H1 (cell line): ENCODE measurements around the gene ADCK1. TPM values are rescaled to one million over a fixed set of nuclear protein-coding genes. Genes with fewer than 3 reads are reported as not detected.

Source experiments
- ASH2L ChIP-seq: fragments of 200-600, 300-600 bp; sonication (generic); IDR thresholded peaks from one replicate; pipeline ENCODE4 v1.7.1; 2017; ENCODE audit warnings: low read length
- CEBPB ChIP-seq: IDR thresholded peaks from 2 replicates; pipeline ENCODE4 v1.6.1; 2012; ENCODE audit warnings: low read depth, low read length
- CREB1 ChIP-seq: IDR thresholded peaks from 2 replicates; pipeline ENCODE4 v1.6.1; 2012; ENCODE audit warnings: inconsistent platforms
- MAFK ChIP-seq: IDR thresholded peaks from 2 replicates; pipeline ENCODE4 v1.6.1; 2012; ENCODE audit warnings: low read depth, mild to moderate bottlenecking, improper control_type of control experiment, low read length
- RNF2 ChIP-seq: fragments of 200-900, 300-1000 bp; sonication (generic); IDR thresholded peaks from 2 replicates; pipeline ENCODE4 v1.7.1; 2016; ENCODE audit warnings: borderline replicate concordance, low read depth, mild to moderate bottlenecking, antibody characterized with exemption, low read length; ENCODE audit not compliant: poor library complexity, severe bottlenecking; ENCODE audit errors: missing control alignments
- SP4 ChIP-seq: IDR thresholded peaks from 2 replicates; pipeline ENCODE4 v1.6.1; 2012; ENCODE audit warnings: low read length, inconsistent platforms
- SRF ChIP-seq: IDR thresholded peaks from 2 replicates; pipeline ENCODE4 v1.6.1; 2011; ENCODE audit warnings: mild to moderate bottlenecking, low read depth, low read length, moderate library complexity
- TAF1 ChIP-seq: IDR thresholded peaks from 2 replicates; pipeline ENCODE4 v1.6.1; 2011; ENCODE audit warnings: mild to moderate bottlenecking, low read depth, low read length
- TCF12 ChIP-seq: IDR thresholded peaks from 2 replicates; pipeline ENCODE4 v1.6.1; 2011; ENCODE audit warnings: low read depth, mild to moderate bottlenecking, low read length
- ZNF274 ChIP-seq: IDR thresholded peaks from 2 replicates; pipeline ENCODE4 v1.7.0; 2012; ENCODE audit warnings: low read length, borderline replicate concordance; ENCODE audit errors: extremely low read depth
- polyA plus RNA-seq, 7 experiments: library from polyadenylated mRNA; depleted of rRNA in 3 of 7; stranded (reverse) in 5 of 7; unstranded in 2 of 7; fragments of >200 nt in 5 of 7; fragments of 200-250 nt in 2 of 7; gene quantifications; 1 replicate in 5 of 7; 2 replicates in 1 of 7; 4 replicates in 1 of 7; pipeline versions ENCODE4 v1.2.1 to v1.2.3, GENCODE V29; 2011 to 2013; ENCODE audit warnings: missing spikeins in 2 of 7, mixed read lengths in 2 of 7
- total RNA-seq: library from RNA; stranded (reverse); fragmentation: NEBNext Ultra II Directional; extraction: Animal tissue kit (Norgen Biotek cat#: 25700); gene quantifications from 2 replicates; pipeline ENCODE4 v1.2.1, GENCODE V29; 2021

Gene ADCK1
- total and polyA plus RNA-seq, 2 of the 8 experiments (the other 6 are each of a cell fraction or from before 2014, with no cell fraction given) = 11.0 to 16.8 TPM

GRCh38 chr14:77825895-77826519 lies 26.1 kb downstream of the ADCK1 start (continued):
- TF ChIP-seq RNF2 (no peak), CREB1 (no peak), ASH2L (no peak), TAF1 (no peak), MAFK (no peak), CEBPB (no peak), SRF (no peak), TCF12 (no peak), SP4 (no peak), ZNF274 (no peak)
